Ishikawa (cell line): Measurements from ENCODE around the gene KIAA1671.

Source experiments
- CEBPB ChIP-seq: IDR thresholded peaks from 2 replicates; pipeline ENCODE4 v1.6.1; 2012
- CREB1 ChIP-seq: IDR thresholded peaks from 2 replicates; pipeline ENCODE4 v1.6.1; 2012; ENCODE audit warnings: low read depth
- EGR1 ChIP-seq: IDR thresholded peaks from 2 replicates; pipeline ENCODE4 v1.6.1; 2012
- EP300 ChIP-seq: IDR thresholded peaks from 2 replicates; pipeline ENCODE4 v1.6.1; 2012; ENCODE audit warnings: borderline replicate concordance
- FOXM1 ChIP-seq: IDR thresholded peaks from 2 replicates; pipeline ENCODE4 v1.6.1; 2012; ENCODE audit warnings: low read depth, borderline replicate concordance
- NFIC ChIP-seq: IDR thresholded peaks from 2 replicates; pipeline ENCODE4 v1.6.1; 2012
- RAD21 ChIP-seq: IDR thresholded peaks from 2 replicates; pipeline ENCODE4 v1.6.1; 2012; ENCODE audit warnings: low read depth
- TAF1 ChIP-seq: IDR thresholded peaks from 2 replicates; pipeline ENCODE4 v1.6.1; 2012; ENCODE audit warnings: low read depth, mild to moderate bottlenecking
- TCF12 ChIP-seq: IDR thresholded peaks from 2 replicates; pipeline ENCODE4 v1.6.1; 2012; ENCODE audit warnings: low read depth
- TEAD4 ChIP-seq: IDR thresholded peaks from 2 replicates; pipeline ENCODE4 v1.6.1; 2012
- YY1 ChIP-seq: IDR thresholded peaks from 2 replicates; pipeline ENCODE4 v1.6.1; 2012; ENCODE audit warnings: low read depth
- ZBTB7A ChIP-seq: IDR thresholded peaks from 2 replicates; pipeline ENCODE4 v1.6.1; 2012; ENCODE audit warnings: low read depth
- TF ChIP-seq, protein P1 (sequence below): IDR thresholded peaks from 2 replicates; pipeline ENCODE4 v1.6.1; 2012; ENCODE audit warnings: low read depth, mild to moderate bottlenecking
- TF ChIP-seq, protein P2 (sequence below): IDR thresholded peaks from 2 replicates; pipeline ENCODE4 v1.6.1; 2012
- TF ChIP-seq, protein P3 (sequence below): IDR thresholded peaks from 2 replicates; pipeline ENCODE4 v1.6.1; 2012

Gene KIAA1671

DNA sequence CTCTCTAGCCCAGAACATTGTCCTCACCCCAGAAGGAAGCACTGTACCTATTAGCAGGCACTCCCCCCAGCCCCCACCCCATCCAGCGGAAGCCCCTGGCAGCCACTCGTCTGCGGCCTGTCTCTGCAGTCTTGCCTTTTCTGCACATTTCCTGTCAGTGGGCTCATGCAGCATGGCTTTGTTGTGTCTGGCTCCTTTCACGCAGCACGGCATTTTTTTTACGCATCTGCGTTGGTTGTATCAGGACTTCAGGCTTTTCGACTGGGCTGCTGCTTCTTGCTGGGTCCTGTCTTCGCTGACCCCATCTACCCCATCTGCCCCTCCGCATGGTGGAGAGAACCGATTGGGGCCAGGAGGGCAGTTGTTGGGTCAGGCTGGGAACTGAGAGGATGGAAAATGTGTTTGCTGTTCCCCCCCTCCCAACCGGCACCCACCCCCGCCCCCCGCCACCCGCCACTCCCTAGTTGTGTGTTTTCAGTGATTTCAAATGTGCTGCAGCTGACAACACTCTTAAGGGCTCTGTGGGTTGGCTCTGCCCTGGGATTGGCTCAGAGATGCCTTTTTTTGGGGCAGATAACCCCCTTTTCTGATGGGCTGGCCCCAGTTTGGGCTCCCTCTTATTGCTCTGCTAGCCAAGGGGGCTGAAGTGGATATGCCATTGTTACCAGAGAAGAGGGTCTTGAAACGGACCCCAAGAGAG lies 110.0 kb downstream of the KIAA1671 start:
- TF ChIP-seq EGR1, result no peak
- TF ChIP-seq CREB1, result no peak

DNA sequence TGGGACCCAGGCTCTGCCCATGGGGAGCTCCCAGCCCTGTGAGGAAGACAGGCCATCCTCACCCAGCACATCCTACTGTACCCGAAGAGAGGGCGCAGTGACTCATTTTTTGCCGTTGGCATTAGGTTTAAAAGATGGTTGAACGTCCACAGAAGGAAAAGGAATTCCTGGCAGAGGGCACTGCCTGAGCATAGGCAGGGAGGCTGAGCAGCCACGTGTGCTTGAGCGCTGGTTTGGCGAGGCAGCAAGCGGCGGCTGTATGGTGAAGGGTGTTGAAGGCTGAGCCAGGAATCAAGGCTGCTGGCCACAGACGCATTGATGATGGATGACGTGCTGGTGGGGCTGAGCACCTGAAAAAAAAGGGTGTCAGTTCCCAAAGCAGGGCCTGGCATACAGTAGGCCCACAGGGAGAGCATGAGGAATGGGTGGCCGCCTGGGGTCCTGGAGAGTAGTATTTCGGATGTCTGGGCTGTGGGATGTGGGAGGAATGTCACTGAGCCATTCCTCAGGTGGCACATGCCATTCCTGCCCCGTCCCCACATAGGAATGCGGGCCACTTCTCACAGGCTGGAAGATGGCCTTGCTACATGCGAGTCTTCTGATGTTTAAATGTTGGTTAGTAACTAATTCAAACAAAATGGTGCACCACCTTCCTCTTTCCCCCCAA lies 112.5 kb downstream of the KIAA1671 start:
- TF ChIP-seq TEAD4 (no peak), YY1 (no peak), EP300 (no peak), CREB1 (no peak)
- TF ChIP-seq, protein P1, sequence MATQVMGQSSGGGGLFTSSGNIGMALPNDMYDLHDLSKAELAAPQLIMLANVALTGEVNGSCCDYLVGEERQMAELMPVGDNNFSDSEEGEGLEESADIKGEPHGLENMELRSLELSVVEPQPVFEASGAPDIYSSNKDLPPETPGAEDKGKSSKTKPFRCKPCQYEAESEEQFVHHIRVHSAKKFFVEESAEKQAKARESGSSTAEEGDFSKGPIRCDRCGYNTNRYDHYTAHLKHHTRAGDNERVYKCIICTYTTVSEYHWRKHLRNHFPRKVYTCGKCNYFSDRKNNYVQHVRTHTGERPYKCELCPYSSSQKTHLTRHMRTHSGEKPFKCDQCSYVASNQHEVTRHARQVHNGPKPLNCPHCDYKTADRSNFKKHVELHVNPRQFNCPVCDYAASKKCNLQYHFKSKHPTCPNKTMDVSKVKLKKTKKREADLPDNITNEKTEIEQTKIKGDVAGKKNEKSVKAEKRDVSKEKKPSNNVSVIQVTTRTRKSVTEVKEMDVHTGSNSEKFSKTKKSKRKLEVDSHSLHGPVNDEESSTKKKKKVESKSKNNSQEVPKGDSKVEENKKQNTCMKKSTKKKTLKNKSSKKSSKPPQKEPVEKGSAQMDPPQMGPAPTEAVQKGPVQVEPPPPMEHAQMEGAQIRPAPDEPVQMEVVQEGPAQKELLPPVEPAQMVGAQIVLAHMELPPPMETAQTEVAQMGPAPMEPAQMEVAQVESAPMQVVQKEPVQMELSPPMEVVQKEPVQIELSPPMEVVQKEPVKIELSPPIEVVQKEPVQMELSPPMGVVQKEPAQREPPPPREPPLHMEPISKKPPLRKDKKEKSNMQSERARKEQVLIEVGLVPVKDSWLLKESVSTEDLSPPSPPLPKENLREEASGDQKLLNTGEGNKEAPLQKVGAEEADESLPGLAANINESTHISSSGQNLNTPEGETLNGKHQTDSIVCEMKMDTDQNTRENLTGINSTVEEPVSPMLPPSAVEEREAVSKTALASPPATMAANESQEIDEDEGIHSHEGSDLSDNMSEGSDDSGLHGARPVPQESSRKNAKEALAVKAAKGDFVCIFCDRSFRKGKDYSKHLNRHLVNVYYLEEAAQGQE, result no peak
- TF ChIP-seq, protein P2, sequence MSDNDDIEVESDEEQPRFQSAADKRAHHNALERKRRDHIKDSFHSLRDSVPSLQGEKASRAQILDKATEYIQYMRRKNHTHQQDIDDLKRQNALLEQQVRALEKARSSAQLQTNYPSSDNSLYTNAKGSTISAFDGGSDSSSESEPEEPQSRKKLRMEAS, result no peak

DNA sequence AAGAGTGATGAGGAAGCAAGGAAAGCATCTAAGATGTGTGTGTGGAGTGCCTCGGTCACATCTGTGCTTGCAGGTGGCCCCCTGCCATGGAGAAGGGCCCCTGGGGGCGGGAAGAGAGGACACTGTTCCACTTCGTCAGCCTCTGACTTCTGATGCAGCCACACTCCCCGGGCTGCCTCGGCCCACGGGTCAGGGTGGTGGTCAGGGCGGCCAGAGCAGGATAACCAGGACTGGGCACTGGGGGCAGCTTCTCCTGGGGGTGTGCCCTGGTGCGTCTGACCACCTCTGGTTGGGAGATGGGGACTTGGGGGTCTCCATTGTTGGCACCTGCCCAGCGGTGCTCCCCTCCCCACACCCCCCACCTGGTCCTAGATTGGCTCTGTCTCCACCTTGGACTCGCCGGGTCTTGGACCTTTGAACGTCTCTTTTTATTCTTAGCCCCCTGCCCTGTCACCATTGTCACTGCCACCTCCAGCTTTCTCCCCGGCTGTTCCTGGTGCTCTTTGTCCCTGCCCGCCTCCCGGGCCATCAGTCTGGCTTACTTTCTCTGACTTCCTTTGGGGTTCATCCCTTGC lies 114.4 kb downstream of the KIAA1671 start:
- TF ChIP-seq YY1 (no peak), RAD21 (no peak), CEBPB (no peak), FOXM1 (no peak), CREB1 (no peak), TCF12 (no peak)
- TF ChIP-seq, protein P2, result no peak
- TF ChIP-seq, protein P1, result no peak
- TF ChIP-seq, protein P3, sequence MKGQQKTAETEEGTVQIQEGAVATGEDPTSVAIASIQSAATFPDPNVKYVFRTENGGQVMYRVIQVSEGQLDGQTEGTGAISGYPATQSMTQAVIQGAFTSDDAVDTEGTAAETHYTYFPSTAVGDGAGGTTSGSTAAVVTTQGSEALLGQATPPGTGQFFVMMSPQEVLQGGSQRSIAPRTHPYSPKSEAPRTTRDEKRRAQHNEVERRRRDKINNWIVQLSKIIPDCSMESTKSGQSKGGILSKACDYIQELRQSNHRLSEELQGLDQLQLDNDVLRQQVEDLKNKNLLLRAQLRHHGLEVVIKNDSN, result no peak

DNA sequence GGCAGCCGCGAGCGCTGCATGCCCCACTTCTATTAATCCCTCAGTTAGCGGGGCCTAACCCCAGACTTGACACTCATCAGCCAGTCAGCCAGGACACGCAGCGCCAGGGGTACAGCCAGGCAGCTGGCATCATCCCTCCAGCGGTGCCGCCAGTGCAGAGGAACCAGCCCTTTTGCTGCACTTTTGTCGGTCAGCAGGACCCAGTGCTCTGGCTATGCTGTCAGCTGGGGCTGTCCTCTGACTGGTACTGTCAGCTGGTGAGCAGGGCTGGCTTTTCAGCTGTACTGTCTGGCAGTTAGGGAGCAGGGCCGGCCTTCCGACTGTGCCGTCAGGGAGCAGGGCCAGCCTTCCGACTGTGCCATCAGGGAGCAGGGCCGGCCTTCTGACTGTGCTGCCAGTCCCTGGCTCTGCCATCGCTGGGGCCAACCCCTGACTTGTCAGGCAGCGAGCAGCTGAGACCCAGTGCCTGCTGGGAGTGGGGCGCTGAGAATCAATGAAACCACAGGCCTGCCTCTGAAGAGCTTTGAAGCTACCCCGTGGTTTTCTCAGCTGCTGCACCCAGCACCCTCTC lies 115.4 kb downstream of the KIAA1671 start:
- TF ChIP-seq, protein P1, result no peak
- TF ChIP-seq FOXM1, result no peak
- TF ChIP-seq EGR1, result no peak
- TF ChIP-seq ZBTB7A, result no peak
- TF ChIP-seq TEAD4, result no peak
- TF ChIP-seq, protein P2, result no peak
- no peak for TF ChIP-seq CEBPB
- TF ChIP-seq TAF1, result no peak
- no peak for TF ChIP-seq CREB1
- no peak for TF ChIP-seq YY1
- no peak for TF ChIP-seq RAD21
- TF ChIP-seq, protein P3, result no peak
- no peak for TF ChIP-seq NFIC
- TF ChIP-seq EP300, result no peak
- TF ChIP-seq TCF12, result no peak
